ENCODE results near the gene CSAG3. TPM values are rescaled to one million over a fixed set of nuclear protein-coding genes. Genes with fewer than 3 reads are reported as not detected.
A peak's percentile ranks its signal among the peaks of the same experiment; 100 is the strongest.

CSAG3 gene
- total and polyA plus RNA-seq, 9 of the 15 experiments (the other 6 are each of a cell fraction or from before 2014, with no cell fraction given): 3.9 to 32.8 (median 17.8) TPM

- TF ChIP-seq MNT (conservative IDR thresholded peaks at IDR 0.05): 0 out of 4 replicates have a peak, but pooled peaks of 1 of the 2 experiments have one; percentile 34
- peak; percentile 73 for TF ChIP-seq HCFC1 (IDR thresholded peaks at IDR 0.05; ENCODE audit: low read depth, low read length)
- TF ChIP-seq FOS (IDR thresholded peaks at IDR 0.05; ENCODE audit: extremely low read depth, insufficient read length): no peak
- TF ChIP-seq CHD2 (IDR thresholded peaks at IDR 0.05; ENCODE audit: low read depth, low read length): peak; percentile 95
- no peak for TF ChIP-seq BRD4 (IDR thresholded peaks at IDR 0.05)
- peak in 1 of 2 experiments; percentile 40; a peak in 1 of 4 replicates for TF ChIP-seq RCOR1 (IDR thresholded peaks at IDR 0.05; ENCODE audit: borderline replicate concordance in 1 of 2, low read depth in 2 of 2, low read length in 2 of 2)
- no peak for TF ChIP-seq MBD1 (CRISPR knock-in tag; IDR thresholded peaks at IDR 0.05)
- peak; percentile 76 to 81 for TF ChIP-seq NRF1 (conservative IDR thresholded peaks at IDR 0.05 in 1 of 2, IDR thresholded peaks at IDR 0.05 in 1 of 2)
- TF ChIP-seq ELK3 (CRISPR knock-in tag; IDR thresholded peaks at IDR 0.05): no peak
- no peak for TF ChIP-seq ZNF764 (CRISPR knock-in tag; IDR thresholded peaks at IDR 0.05; ENCODE audit: low read depth)
- peak; percentile 34; the same call in 1 of the 2 replicates for TF ChIP-seq VEZF1 (CRISPR knock-in tag; IDR thresholded peaks at IDR 0.05)
- no peak for TF ChIP-seq CSDE1 (IDR thresholded peaks at IDR 0.05)
- TF ChIP-seq ZNF316 (IDR thresholded peaks at IDR 0.05): no peak
- no peak for TF ChIP-seq ILF3 (IDR thresholded peaks at IDR 0.05; ENCODE audit: borderline replicate concordance)
- peak; percentile 58 for TF ChIP-seq PHF20 (IDR thresholded peaks at IDR 0.05; ENCODE audit: partially characterized antibody)
- peak; percentile 79 for TF ChIP-seq TAF1 (IDR thresholded peaks at IDR 0.05; ENCODE audit: control insufficient read depth, extremely low read depth, insufficient read depth, low read length, severe bottlenecking)
- TF ChIP-seq NR2C2 (CRISPR knock-in tag; IDR thresholded peaks at IDR 0.05): peak; percentile 87
- TF ChIP-seq NR2C2 (tag; IDR thresholded peaks at IDR 0.05): peak; percentile 95
- TF ChIP-seq MYC (IDR thresholded peaks at IDR 0.05; ENCODE audit: low read depth, low read length): peak; percentile 48; the same call in 1 of the 2 replicates
- no peak for TF ChIP-seq MYC (CRISPR knock-in tag; IDR thresholded peaks at IDR 0.05; ENCODE audit: borderline replicate concordance, low read depth)
- no peak for TF ChIP-seq TBP (optimal IDR thresholded peaks at IDR 0.05; ENCODE audit: low read depth, low read length)
- TF ChIP-seq SNRNP70 (optimal IDR thresholded peaks at IDR 0.05; ENCODE audit: low read depth, low read length): no peak
Observed at GRCh38 chrX:152733261-152733975, 25.6 kb upstream of the CSAG3 start, which contains the start of the genes CSAG1 and MAGEA12 (continued).

Measured in K562 (cell line).